Gastrocnemius medialis (tissue), 4 donors: ENCODE data around the gene GRAP2.

Experiments used
- POLR2A ChIP-seq, 2 donors: fragments of 450-650 bp; IDR thresholded peaks; one replicate each; pipeline ENCODE4 v1.6.1; 2017; ENCODE audit warnings: antibody characterized with exemption in 2 of 2, mild to moderate bottlenecking in 2 of 2, moderate library complexity in 2 of 2
- TF ChIP-seq, protein P1 (sequence below), 5 experiments: fragments of 450-650 bp in 3 of 5; fragments of 200-600 bp in 2 of 5; sonication (generic) in 2 of 5; IDR thresholded peaks in 4 of 5; conservative IDR thresholded peaks in 1 of 5; 1 replicate in 4 of 5; 2 replicates in 1 of 5; pipeline ENCODE4 v1.5.1; 2016 to 2019; ENCODE audit warnings: antibody characterized with exemption in 5 of 5, mild to moderate bottlenecking in 3 of 5, moderate library complexity in 3 of 5

DNA sequence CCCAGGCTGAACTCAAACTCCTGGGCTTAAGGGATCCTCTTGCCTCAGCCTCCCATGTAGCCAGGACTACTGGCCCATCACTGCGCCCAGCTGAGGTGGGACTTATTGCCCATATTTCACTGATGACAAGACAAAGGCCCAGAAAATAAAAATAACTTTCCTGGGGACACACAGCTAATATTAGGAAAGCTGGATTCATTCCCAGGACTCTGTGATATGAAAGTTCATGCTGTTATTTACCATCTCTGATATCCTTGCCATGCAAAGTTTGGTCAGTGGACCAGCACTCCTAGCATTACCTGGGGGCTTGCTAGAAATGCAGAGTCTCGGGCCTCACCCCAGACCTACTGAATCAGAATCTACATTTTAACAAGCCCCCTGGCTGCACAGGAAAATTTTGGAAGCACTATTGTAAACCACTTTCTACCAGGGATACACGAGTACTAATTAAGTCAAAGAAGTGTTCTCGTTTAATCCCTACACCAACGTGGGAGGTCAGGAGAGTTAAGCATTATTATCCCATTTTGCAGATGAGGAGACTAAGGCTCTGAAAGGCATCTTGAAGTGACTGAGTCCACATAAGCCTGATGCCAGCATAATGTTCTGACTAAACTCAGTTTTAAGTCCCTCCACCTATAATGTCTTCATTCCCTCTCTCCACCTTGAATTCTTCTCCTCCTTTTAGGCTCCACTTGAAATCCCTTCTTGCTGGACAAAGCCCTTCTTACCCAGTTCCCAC, 91.4 kb downstream of the GRAP2 start:
- TF ChIP-seq, protein P1, sequence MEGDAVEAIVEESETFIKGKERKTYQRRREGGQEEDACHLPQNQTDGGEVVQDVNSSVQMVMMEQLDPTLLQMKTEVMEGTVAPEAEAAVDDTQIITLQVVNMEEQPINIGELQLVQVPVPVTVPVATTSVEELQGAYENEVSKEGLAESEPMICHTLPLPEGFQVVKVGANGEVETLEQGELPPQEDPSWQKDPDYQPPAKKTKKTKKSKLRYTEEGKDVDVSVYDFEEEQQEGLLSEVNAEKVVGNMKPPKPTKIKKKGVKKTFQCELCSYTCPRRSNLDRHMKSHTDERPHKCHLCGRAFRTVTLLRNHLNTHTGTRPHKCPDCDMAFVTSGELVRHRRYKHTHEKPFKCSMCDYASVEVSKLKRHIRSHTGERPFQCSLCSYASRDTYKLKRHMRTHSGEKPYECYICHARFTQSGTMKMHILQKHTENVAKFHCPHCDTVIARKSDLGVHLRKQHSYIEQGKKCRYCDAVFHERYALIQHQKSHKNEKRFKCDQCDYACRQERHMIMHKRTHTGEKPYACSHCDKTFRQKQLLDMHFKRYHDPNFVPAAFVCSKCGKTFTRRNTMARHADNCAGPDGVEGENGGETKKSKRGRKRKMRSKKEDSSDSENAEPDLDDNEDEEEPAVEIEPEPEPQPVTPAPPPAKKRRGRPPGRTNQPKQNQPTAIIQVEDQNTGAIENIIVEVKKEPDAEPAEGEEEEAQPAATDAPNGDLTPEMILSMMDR (IDR thresholded peaks at IDR 0.05 in 4 of 5, conservative IDR thresholded peaks at IDR 0.05 in 1 of 5), result no peak
- TF ChIP-seq POLR2A (IDR thresholded peaks at IDR 0.05), result no peak
